HEK293 (cell line): ENCODE measurements around the gene NIPBL.
A peak's percentile ranks its signal among the peaks of the same experiment; 100 is the strongest.

ENCODE experiments used
- CTCF ChIP-seq: fragments of 450-650 bp; formaldehyde crosslinking; IDR thresholded peaks from 2 replicates; pipeline ENCODE4 v1.5.1; 2016; ENCODE audit warnings: missing biosample characterization, missing genetic modification characterization
- GFI1B ChIP-seq: fragments of 450-650 bp; formaldehyde crosslinking; IDR thresholded peaks from 2 replicates; pipeline ENCODE4 v1.5.1; 2016; ENCODE audit warnings: missing biosample characterization, missing genetic modification characterization
- HOXD13 ChIP-seq: sonication (generic); formaldehyde crosslinking; IDR thresholded peaks from 2 replicates; pipeline ENCODE4 v1.8.0; 2022; ENCODE audit warnings: missing genetic modification reagents, borderline replicate concordance
- MEIS1 ChIP-seq: sonication (generic); formaldehyde crosslinking; IDR thresholded peaks from 2 replicates; pipeline ENCODE4 v1.8.1; 2022; ENCODE audit warnings: missing genetic modification reagents, mild to moderate bottlenecking, borderline replicate concordance
- PATZ1 ChIP-seq: fragments of 450-650 bp; formaldehyde crosslinking; IDR thresholded peaks from 2 replicates; pipeline ENCODE4 v1.5.1; 2016; ENCODE audit warnings: missing biosample characterization, missing genetic modification characterization
- PRDM6 ChIP-seq: fragments of 450-650 bp; formaldehyde crosslinking; IDR thresholded peaks from 2 replicates; pipeline ENCODE4 v1.5.1; 2017; ENCODE audit warnings: missing biosample characterization, missing genetic modification characterization
- SCRT2 ChIP-seq: fragments of 450-650 bp; formaldehyde crosslinking; IDR thresholded peaks from 2 replicates; pipeline ENCODE4 v1.5.1; 2016; ENCODE audit warnings: missing biosample characterization, missing genetic modification characterization
- SP2 ChIP-seq: fragments of 450-650 bp; formaldehyde crosslinking; IDR thresholded peaks from 2 replicates; pipeline ENCODE4 v1.5.1; 2016; ENCODE audit warnings: missing biosample characterization, missing genetic modification characterization
- TRIM28 ChIP-seq: IDR thresholded peaks from 2 replicates; pipeline ENCODE4 v1.6.1; 2011; ENCODE audit warnings: low read length, control low read depth, borderline replicate concordance
- YY2 ChIP-seq: fragments of 450-650 bp; formaldehyde crosslinking; IDR thresholded peaks from 2 replicates; pipeline ENCODE4 v1.5.1; 2016; ENCODE audit warnings: missing biosample characterization, missing genetic modification characterization
- ZBTB1 ChIP-seq: fragments of 450-650 bp; formaldehyde crosslinking; IDR thresholded peaks from 2 replicates; pipeline ENCODE4 v1.5.1; 2016; ENCODE audit warnings: missing biosample characterization, missing genetic modification characterization
- ZFP41 ChIP-seq: fragments of 450-650 bp; formaldehyde crosslinking; IDR thresholded peaks from 2 replicates; pipeline ENCODE4 v1.5.1; 2016; ENCODE audit warnings: missing biosample characterization, missing genetic modification characterization, borderline replicate concordance
- ZFP69B ChIP-seq: fragments of 450-650 bp; formaldehyde crosslinking; IDR thresholded peaks from 2 replicates; pipeline ENCODE4 v1.5.1; 2016; ENCODE audit warnings: missing biosample characterization, missing genetic modification characterization
- ZIC2 ChIP-seq: fragments of 450-650 bp; formaldehyde crosslinking; IDR thresholded peaks from 2 replicates; pipeline ENCODE4 v1.5.1; 2016; ENCODE audit warnings: missing biosample characterization, missing genetic modification characterization
- ZNF138 ChIP-seq: fragments of 450-650 bp; formaldehyde crosslinking; IDR thresholded peaks from 2 replicates; pipeline ENCODE4 v1.5.1; 2016; ENCODE audit warnings: missing biosample characterization, missing genetic modification characterization, borderline replicate concordance
- ZNF146 ChIP-seq: fragments of 450-650 bp; formaldehyde crosslinking; IDR thresholded peaks from 2 replicates; pipeline ENCODE4 v1.5.1; 2016; ENCODE audit warnings: missing biosample characterization, missing genetic modification characterization
- ZNF148 ChIP-seq: fragments of 450-650 bp; formaldehyde crosslinking; IDR thresholded peaks from 2 replicates; pipeline ENCODE4 v1.5.0; 2017; ENCODE audit warnings: missing biosample characterization, missing genetic modification characterization, borderline replicate concordance
- ZNF174 ChIP-seq: fragments of 450-650 bp; formaldehyde crosslinking; IDR thresholded peaks from 2 replicates; pipeline ENCODE4 v1.5.0; 2017; ENCODE audit warnings: missing biosample characterization, mild to moderate bottlenecking, missing genetic modification characterization
- ZNF175 ChIP-seq: fragments of 450-650 bp; formaldehyde crosslinking; IDR thresholded peaks from 2 replicates; pipeline ENCODE4 v1.5.1; 2016; ENCODE audit warnings: missing biosample characterization, missing genetic modification characterization
- ZNF211 ChIP-seq: fragments of 450-650 bp; formaldehyde crosslinking; IDR thresholded peaks from 2 replicates; pipeline ENCODE4 v1.5.1; 2016; ENCODE audit warnings: low read depth, missing biosample characterization, missing genetic modification characterization
- ZNF292 ChIP-seq: fragments of 450-650 bp; formaldehyde crosslinking; IDR thresholded peaks from 2 replicates; pipeline ENCODE4 v1.5.1; 2016; ENCODE audit warnings: low read depth, missing biosample characterization, missing genetic modification characterization, borderline replicate concordance
- ZNF350 ChIP-seq: fragments of 450-650 bp; formaldehyde crosslinking; IDR thresholded peaks from 2 replicates; pipeline ENCODE4 v1.5.0; 2017; ENCODE audit warnings: missing biosample characterization, mild to moderate bottlenecking, missing genetic modification characterization
- ZNF366 ChIP-seq: fragments of 450-650 bp; formaldehyde crosslinking; conservative IDR thresholded peaks from 2 replicates; pipeline ENCODE4 v1.5.1; 2016; ENCODE audit warnings: missing biosample characterization, missing genetic modification characterization
- ZNF37A ChIP-seq: fragments of 450-650 bp; IDR thresholded peaks from 2 replicates; pipeline ENCODE4 v1.5.1; 2018; ENCODE audit warnings: missing biosample characterization, missing genetic modification characterization
- ZNF473 ChIP-seq: fragments of 450-650 bp; formaldehyde crosslinking; IDR thresholded peaks from 2 replicates; pipeline ENCODE4 v1.5.1; 2017; ENCODE audit warnings: missing biosample characterization, missing genetic modification characterization
- ZNF488 ChIP-seq: fragments of 450-650 bp; formaldehyde crosslinking; IDR thresholded peaks from 2 replicates; pipeline ENCODE4 v1.5.1; 2016; ENCODE audit warnings: missing biosample characterization, missing genetic modification characterization
- ZNF571 ChIP-seq: fragments of 450-650 bp; formaldehyde crosslinking; IDR thresholded peaks from 2 replicates; pipeline ENCODE4 v1.5.0; 2017; ENCODE audit warnings: missing biosample characterization, missing genetic modification characterization
- ZNF600 ChIP-seq: fragments of 450-650 bp; formaldehyde crosslinking; IDR thresholded peaks from 2 replicates; pipeline ENCODE4 v1.5.1; 2016; ENCODE audit warnings: missing biosample characterization, missing genetic modification characterization
- ZNF664 ChIP-seq: fragments of 450-650 bp; formaldehyde crosslinking; IDR thresholded peaks from 2 replicates; pipeline ENCODE4 v1.5.1; 2016; ENCODE audit warnings: missing biosample characterization, missing genetic modification characterization
- ZNF677 ChIP-seq: fragments of 450-650 bp; IDR thresholded peaks from 2 replicates; pipeline ENCODE4 v1.5.0; 2018; ENCODE audit warnings: missing biosample characterization, mild to moderate bottlenecking, missing genetic modification characterization, moderate library complexity
- ZNF747 ChIP-seq: fragments of 450-650 bp; formaldehyde crosslinking; IDR thresholded peaks from 2 replicates; pipeline ENCODE4 v1.5.1; 2016; ENCODE audit warnings: missing biosample characterization, missing genetic modification characterization
- ZNF777 ChIP-seq: fragments of 450-650 bp; formaldehyde crosslinking; IDR thresholded peaks from 2 replicates; pipeline ENCODE4 v1.5.1; 2017; ENCODE audit warnings: missing biosample characterization, missing genetic modification characterization, borderline replicate concordance
- ZNF785 ChIP-seq: fragments of 450-650 bp; formaldehyde crosslinking; IDR thresholded peaks from 2 replicates; pipeline ENCODE4 v1.5.1; 2016; ENCODE audit warnings: missing biosample characterization, missing genetic modification characterization

The NIPBL gene

GRCh38 chr5:36875051-36875789, 1.3 kb upstream of the NIPBL start (continued):
- TF ChIP-seq ZNF777 (tag by site-specific recombination) (no peak), ZNF175 (tag by site-specific recombination) (no peak), ZNF174 (tag by site-specific recombination) (no peak), SCRT2 (tag by site-specific recombination) (no peak), ZNF571 (tag by site-specific recombination) (no peak), ZNF146 (tag by site-specific recombination) (no peak), ZNF148 (tag by site-specific recombination) (no peak), ZBTB1 (tag by site-specific recombination) (no peak), ZNF37A (tag by site-specific recombination) (peak; percentile 57; the same call in 1 of the 2 replicates), YY2 (no peak), ZNF488 (no peak), CTCF (tag by site-specific recombination) (no peak), MEIS1 (CRISPR knock-in tag) (no peak), ZNF350 (tag by site-specific recombination) (no peak), ZNF664 (no peak), ZFP41 (tag by site-specific recombination) (no peak), ZNF292 (tag by site-specific recombination) (no peak), HOXD13 (CRISPR knock-in tag) (no peak), TRIM28 (no peak), ZFP69B (tag by site-specific recombination) (0 out of 2 replicates have a peak, but pooled peaks have one; percentile 13), ZNF211 (no peak), ZNF366 (tag by site-specific recombination) (peak; percentile 58; the same call in 1 of the 2 replicates), GFI1B (0 out of 2 replicates have a peak, but pooled peaks have one; percentile 4), PATZ1 (peak; percentile 73), ZNF747 (tag by site-specific recombination) (no peak), SP2 (tag by site-specific recombination) (peak; percentile 76), ZNF785 (tag by site-specific recombination) (no peak), ZIC2 (tag by site-specific recombination) (no peak), ZNF600 (peak; percentile 97), ZNF473 (tag by site-specific recombination) (no peak), ZNF677 (tag by site-specific recombination) (no peak), PRDM6 (no peak), ZNF138 (tag by site-specific recombination) (no peak)
